Measurements from ENCODE around the gene ADORA2B.
"Not testable (repeated sequence)": the region's sequence is repeated elsewhere in the genome, so short reads cannot be mapped to it uniquely, and the experiment has no call there.

ADORA2B gene

DNA sequence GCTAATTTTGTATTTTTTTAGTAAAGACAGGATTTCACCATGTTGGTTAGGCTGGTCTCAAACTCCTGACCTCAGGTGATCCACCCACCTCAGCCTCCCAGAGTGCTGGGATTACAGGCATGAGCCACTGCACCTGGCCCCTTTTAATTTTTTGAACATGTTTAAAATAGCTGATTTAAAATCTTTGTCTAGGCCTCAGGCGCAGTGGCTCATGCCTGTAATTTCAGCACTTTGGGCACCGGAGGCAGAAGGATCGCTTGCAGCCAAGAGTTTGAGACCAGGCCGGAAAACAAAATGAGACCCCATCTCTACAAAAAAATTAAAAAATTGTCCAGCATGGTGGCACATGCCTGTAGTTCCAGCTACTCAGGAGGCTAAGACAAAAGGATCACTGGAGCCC lies 8.4 kb upstream of the ADORA2B start:
- not testable (repeated sequence) for DNase-seq; H3K9me3 Mint-ChIP-seq; H3K36me3 Mint-ChIP-seq (ENCODE audit: low read depth); H3K4me3 Mint-ChIP-seq; H3K4me1 Mint-ChIP-seq (ENCODE audit: low read depth); H3K27ac Mint-ChIP-seq
- H3K27me3 Mint-ChIP-seq, result peaks cover 14% of the 10 kb centered on the region

GRCh38 chr17:15941781-15942180 lies 3.1 kb upstream of the ADORA2B start:
- Mint-ChIP-seq H3K27ac (no peak overlapping the region), H3K4me1 (ENCODE audit: low read depth) (peaks cover 14% of the 10 kb centered on the region), H3K27me3 (peaks cover 53% of the 10 kb centered on the region), H3K36me3 (ENCODE audit: low read depth) (no peaks in the 10 kb centered on the region), H3K4me3 (no peak overlapping the region), H3K9me3 (no peaks in the 10 kb centered on the region)
- DNase-seq, result no peak

- no peak overlapping the region for H3K4me3 Mint-ChIP-seq
- no peaks in the 10 kb centered on the region for H3K9me3 Mint-ChIP-seq
- peaks cover 14% of the 10 kb centered on the region for H3K4me1 Mint-ChIP-seq (ENCODE audit: low read depth)
- H3K36me3 Mint-ChIP-seq (ENCODE audit: low read depth), result no peaks in the 10 kb centered on the region
- H3K27ac Mint-ChIP-seq, result no peak overlapping the region
- DNase-seq, result no peak
- peaks cover 58% of the 10 kb centered on the region for H3K27me3 Mint-ChIP-seq
Measured at GRCh38 chr17:15942207-15942833, 2.6 kb upstream of the ADORA2B start.

- peak overlapping the region; percentile 69 for H3K4me3 Mint-ChIP-seq
- peaks cover 65% of the 10 kb centered on the region for H3K27me3 Mint-ChIP-seq
- DNase-seq, result no peak
- H3K27ac Mint-ChIP-seq, result peak overlapping the region; percentile 66
- H3K4me1 Mint-ChIP-seq (ENCODE audit: low read depth), result peaks cover 14% of the 10 kb centered on the region
- H3K36me3 Mint-ChIP-seq (ENCODE audit: low read depth), result no peaks in the 10 kb centered on the region
- H3K9me3 Mint-ChIP-seq, result no peaks in the 10 kb centered on the region
Measured at GRCh38 chr17:15943971-15944758, 765 bp upstream of the ADORA2B start.

DNA sequence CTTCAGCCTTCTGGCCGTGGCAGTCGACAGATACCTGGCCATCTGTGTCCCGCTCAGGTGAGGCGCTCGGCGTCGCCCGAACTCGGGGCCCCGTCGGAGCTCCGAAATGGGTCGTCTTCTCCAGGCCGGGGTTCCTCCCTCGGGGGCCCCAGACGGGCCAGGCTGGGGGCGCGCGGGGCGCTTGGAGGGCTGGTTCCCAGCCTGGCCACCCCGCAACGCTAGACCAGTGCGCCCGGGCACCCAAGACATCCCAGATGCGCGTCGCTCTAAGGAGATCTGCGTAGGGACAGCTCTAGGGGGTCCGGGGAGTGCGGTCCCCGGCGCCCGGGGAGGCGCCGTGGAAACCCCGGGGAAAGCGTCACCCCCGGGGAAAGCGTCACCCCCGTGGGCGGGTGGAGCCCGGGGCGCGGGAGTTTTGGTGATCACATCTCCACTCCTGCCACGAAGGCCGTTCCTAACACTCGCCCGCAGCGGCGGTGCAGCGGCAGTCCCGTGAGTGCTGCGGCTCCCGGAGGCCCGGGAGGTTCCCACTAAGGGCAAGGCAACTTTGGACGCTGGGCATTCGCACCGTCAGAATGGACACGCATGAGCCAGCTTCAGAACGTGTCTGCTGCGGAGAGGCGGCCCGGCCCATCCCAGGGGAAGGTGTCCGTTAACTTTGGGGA lies 729 bp downstream of the ADORA2B start:
- H3K9me3 Mint-ChIP-seq, result no peaks in the 10 kb centered on the region
- no peak for DNase-seq
- H3K27me3 Mint-ChIP-seq, result peaks cover 58% of the 10 kb centered on the region
- no peak overlapping the region for H3K27ac Mint-ChIP-seq
- H3K4me3 Mint-ChIP-seq, result peak overlapping the region; percentile 72
- peaks cover 14% of the 10 kb centered on the region for H3K4me1 Mint-ChIP-seq (ENCODE audit: low read depth)
- no peaks in the 10 kb centered on the region for H3K36me3 Mint-ChIP-seq (ENCODE audit: low read depth)

- no peak overlapping the region for H3K27ac Mint-ChIP-seq
- no peak for DNase-seq
- peaks cover 14% of the 10 kb centered on the region for H3K4me1 Mint-ChIP-seq (ENCODE audit: low read depth)
- H3K36me3 Mint-ChIP-seq (ENCODE audit: low read depth), result no peaks in the 10 kb centered on the region
- no peaks in the 10 kb centered on the region for H3K9me3 Mint-ChIP-seq
- H3K4me3 Mint-ChIP-seq, result no peak overlapping the region
- peaks cover 51% of the 10 kb centered on the region for H3K27me3 Mint-ChIP-seq
Measured at GRCh38 chr17:15946611-15947120, 1.7 kb downstream of the ADORA2B start.

GRCh38 chr17:15947271-15947670 lies 2.3 kb downstream of the ADORA2B start:
- DNase-seq, result no peak
- Mint-ChIP-seq H3K27ac (no peak overlapping the region), H3K36me3 (ENCODE audit: low read depth) (no peaks in the 10 kb centered on the region), H3K4me1 (ENCODE audit: low read depth) (peaks cover 14% of the 10 kb centered on the region), H3K9me3 (no peaks in the 10 kb centered on the region), H3K4me3 (no peak overlapping the region), H3K27me3 (peaks cover 45% of the 10 kb centered on the region)

- Mint-ChIP-seq H3K4me3 (no peak overlapping the region), H3K9me3 (no peaks in the 10 kb centered on the region), H3K36me3 (ENCODE audit: low read depth) (no peaks in the 10 kb centered on the region), H3K27ac (no peak overlapping the region), H3K27me3 (peaks cover 39% of the 10 kb centered on the region), H3K4me1 (ENCODE audit: low read depth) (peaks cover 14% of the 10 kb centered on the region)
- no peak for DNase-seq
Measured at GRCh38 chr17:15947976-15948752, 3.2 kb downstream of the ADORA2B start.

DNA sequence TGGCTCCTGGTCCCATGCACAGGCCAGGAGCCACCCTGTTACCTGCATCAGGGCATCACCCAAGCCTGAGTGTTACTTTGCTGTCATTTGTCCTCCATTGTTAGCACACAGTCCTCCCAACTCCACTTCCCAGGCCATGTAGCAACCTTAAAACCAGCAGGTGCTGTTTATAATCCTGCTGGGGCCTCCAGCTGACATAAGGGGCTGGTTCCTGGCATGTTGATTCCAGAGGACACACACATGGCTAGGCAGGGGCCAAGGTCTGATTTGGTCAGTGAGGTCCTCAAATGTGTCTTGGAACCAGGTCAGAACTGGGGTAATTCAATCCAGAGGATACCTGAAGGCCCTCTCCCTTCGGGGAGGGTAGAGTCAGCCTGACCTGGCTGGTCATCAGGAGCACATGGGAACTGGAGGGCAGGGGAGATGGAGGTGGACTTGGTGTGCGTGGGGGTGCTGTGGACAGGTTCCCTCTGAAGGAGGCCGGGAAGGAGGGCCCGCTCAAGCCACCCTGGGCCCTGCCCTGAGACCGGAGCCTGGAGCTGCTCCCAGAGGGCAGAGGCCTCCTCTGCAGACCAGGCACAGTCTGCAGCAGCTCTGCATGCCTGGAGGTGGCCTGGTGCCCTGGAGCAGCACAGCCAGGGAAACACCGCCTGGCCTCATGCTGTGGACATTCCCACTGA lies 6.6 kb downstream of the ADORA2B start:
- no peaks in the 10 kb centered on the region for H3K9me3 Mint-ChIP-seq
- peaks cover 36% of the 10 kb centered on the region for H3K27me3 Mint-ChIP-seq
- H3K27ac Mint-ChIP-seq, result no peak overlapping the region
- no peaks in the 10 kb centered on the region for H3K36me3 Mint-ChIP-seq (ENCODE audit: low read depth)
- peaks cover 7% of the 10 kb centered on the region for H3K4me1 Mint-ChIP-seq (ENCODE audit: low read depth)
- DNase-seq, result no peak
- no peak overlapping the region for H3K4me3 Mint-ChIP-seq

GRCh38 chr17:15952048-15952532 lies 7.2 kb downstream of the ADORA2B start:
- DNase-seq, result no peak
- H3K27me3 Mint-ChIP-seq, result peaks cover 34% of the 10 kb centered on the region
- no peaks in the 10 kb centered on the region for H3K36me3 Mint-ChIP-seq (ENCODE audit: low read depth)
- no peak overlapping the region for H3K4me3 Mint-ChIP-seq
- H3K9me3 Mint-ChIP-seq, result no peaks in the 10 kb centered on the region
- H3K4me1 Mint-ChIP-seq (ENCODE audit: low read depth), result peaks cover 9% of the 10 kb centered on the region
- H3K27ac Mint-ChIP-seq, result no peak overlapping the region

DNA sequence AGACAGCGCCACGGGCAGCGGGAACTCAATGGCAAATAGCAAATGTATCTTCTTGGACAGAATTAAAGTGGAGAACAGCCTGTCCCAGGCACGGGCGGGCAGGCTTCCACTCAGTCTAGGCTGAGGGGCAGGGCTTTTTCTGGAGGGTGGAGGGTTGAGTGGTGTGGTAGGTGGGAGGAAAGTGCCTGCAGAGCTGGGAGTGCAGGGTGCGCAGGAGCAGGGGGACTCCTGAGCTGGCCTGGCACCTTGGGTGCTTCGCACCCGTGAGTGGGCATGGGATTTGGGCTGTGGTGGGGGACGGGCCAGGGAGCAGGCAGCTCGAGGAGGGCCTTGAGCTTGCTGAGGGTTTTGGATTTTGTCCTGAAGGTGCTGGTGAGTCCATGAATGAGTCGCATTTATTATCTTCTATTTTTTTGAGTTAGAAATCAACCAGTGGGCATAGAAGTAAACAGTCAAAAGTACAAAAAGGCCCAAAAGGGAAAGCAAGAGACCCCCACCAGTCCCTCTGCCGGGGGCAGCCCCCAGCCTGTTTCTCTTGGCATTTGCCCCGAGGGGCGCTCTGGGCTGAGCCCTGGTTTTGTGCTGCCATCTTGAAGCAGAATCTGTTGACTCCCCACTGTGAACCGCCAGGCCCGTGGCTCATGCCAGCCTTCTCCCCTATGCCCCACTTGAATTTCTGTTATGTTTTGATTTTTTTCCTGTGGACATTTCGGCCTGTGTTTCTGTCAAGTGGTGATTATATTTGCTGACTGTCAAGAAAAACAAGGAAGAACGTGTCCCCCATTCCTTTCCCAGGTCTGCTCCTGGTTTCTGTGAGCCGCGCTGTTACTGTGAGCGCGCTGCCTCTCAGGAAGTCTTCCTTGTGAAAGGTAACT lies 8.2 kb downstream of the ADORA2B start:
- H3K9me3 Mint-ChIP-seq, result no peaks in the 10 kb centered on the region
- no peak overlapping the region for H3K4me3 Mint-ChIP-seq
- H3K27ac Mint-ChIP-seq, result no peak overlapping the region
- DNase-seq, result no peak
- no peaks in the 10 kb centered on the region for H3K36me3 Mint-ChIP-seq (ENCODE audit: low read depth)
- H3K27me3 Mint-ChIP-seq, result peaks cover 33% of the 10 kb centered on the region
- peaks cover 18% of the 10 kb centered on the region for H3K4me1 Mint-ChIP-seq (ENCODE audit: low read depth)

DNA sequence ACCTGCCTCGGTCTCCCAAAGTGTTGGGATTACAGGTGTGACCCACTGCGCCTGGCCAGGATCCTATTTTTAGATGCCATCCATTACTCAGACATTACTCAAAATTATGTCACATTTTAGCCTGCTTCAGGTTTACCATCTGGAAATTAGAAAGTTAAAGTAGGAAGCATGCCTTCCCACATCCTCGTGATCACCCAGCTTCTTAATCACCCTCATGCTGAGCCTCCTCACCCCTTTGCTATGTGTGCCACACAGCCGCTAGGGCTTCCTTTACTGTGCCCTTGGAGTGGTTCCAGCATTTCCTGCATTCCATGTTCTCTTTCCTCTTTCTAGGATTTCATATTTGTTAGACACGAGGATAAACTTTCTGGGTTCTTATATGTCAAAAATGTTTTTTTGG lies 9.3 kb downstream of the ADORA2B start:
- no peak for DNase-seq

More for the DNA sequence above, 9.3 kb downstream of the ADORA2B start:
- Mint-ChIP-seq H3K27me3 (peaks cover 37% of the 10 kb centered on the region), H3K9me3 (no peaks in the 10 kb centered on the region), H3K4me3 (no peak overlapping the region), H3K36me3 (ENCODE audit: low read depth) (no peaks in the 10 kb centered on the region), H3K4me1 (ENCODE audit: low read depth) (peaks cover 29% of the 10 kb centered on the region), H3K27ac (no peak overlapping the region)

All from activated T-cell treated with anti-CD3 and anti-CD28 coated beads, Interleukin-2, amount 50 U/mL, for 24 hours (primary cell).